GM12878 (cell line): ENCODE data around the gene STX1A. TPM values are rescaled to one million over a fixed set of nuclear protein-coding genes. Genes with fewer than 3 reads are reported as not detected.
A peak's percentile ranks its signal among the peaks of the same experiment; 100 is the strongest.

Experiments
- BCL11A ChIP-seq: IDR thresholded peaks from 2 replicates; pipeline ENCODE4 v1.6.1; 2011; ENCODE audit warnings: low read depth, low read length
- CEBPB ChIP-seq, 2 experiments: fragments of 150-350 bp in 1 of 2; IDR thresholded peaks; 2 replicates each; pipeline ENCODE4 v1.6.1; 2012 to 2014; ENCODE audit warnings: low read depth in 2 of 2, low read length in 2 of 2, borderline replicate concordance in 1 of 2, inconsistent platforms in 1 of 2
- CHD1 ChIP-seq: IDR thresholded peaks from 2 replicates; pipeline ENCODE4 v1.6.1; 2012; ENCODE audit warnings: low read depth, low read length, improper control_type of control experiment
- CREB1 ChIP-seq: IDR thresholded peaks from 2 replicates; pipeline ENCODE4 v1.6.1; 2012; ENCODE audit warnings: low read depth, mild to moderate bottlenecking, inconsistent platforms
- FOS ChIP-seq: IDR thresholded peaks from 3 replicates; pipeline ENCODE4 v1.6.1; 2011; ENCODE audit warnings: borderline replicate concordance; ENCODE audit not compliant: insufficient read length; ENCODE audit errors: extremely low read depth
- LARP7 ChIP-seq: fragments of 450-650 bp; IDR thresholded peaks from 2 replicates; pipeline ENCODE4 v1.6.1; 2017; ENCODE audit warnings: mild to moderate bottlenecking
- PAX5 ChIP-seq: IDR thresholded peaks from 2 replicates; pipeline ENCODE4 v1.6.1; 2011; ENCODE audit warnings: low read depth, low read length, borderline replicate concordance
- RAD51 ChIP-seq: fragments of 450-650 bp; IDR thresholded peaks from 2 replicates; pipeline ENCODE4 v1.6.1; 2016; ENCODE audit warnings: moderate library complexity, mild to moderate bottlenecking, inconsistent platforms
- RELA ChIP-seq: fragments of 450-650 bp; IDR thresholded peaks from 2 replicates; pipeline ENCODE4 v1.8.0; 2014; ENCODE audit warnings: borderline replicate concordance; ENCODE audit not compliant: partially characterized antibody
- RFX5 ChIP-seq: IDR thresholded peaks from 2 replicates; pipeline ENCODE4 v1.6.1; 2011; ENCODE audit warnings: low read depth, low read length, improper control_type of control experiment
- STAT1 ChIP-seq: fragments of 450-650 bp; conservative IDR thresholded peaks from 2 replicates; pipeline ENCODE4 v1.6.1; 2014; ENCODE audit warnings: antibody characterized with exemption, mild to moderate bottlenecking
- STAT3 ChIP-seq: IDR thresholded peaks from 2 replicates; pipeline ENCODE4 v1.6.1; 2011; ENCODE audit warnings: low read depth, low read length, improper control_type of control experiment
- ZNF217 ChIP-seq: fragments of 450-650 bp; IDR thresholded peaks from 2 replicates; pipeline ENCODE4 v1.6.1; 2017; ENCODE audit warnings: antibody characterized with exemption, mild to moderate bottlenecking
- ZSCAN29 ChIP-seq: fragments of 450-650 bp; IDR thresholded peaks from 2 replicates; pipeline ENCODE4 v1.6.1; 2017; ENCODE audit warnings: mild to moderate bottlenecking, moderate library complexity
- ZZZ3 ChIP-seq: IDR thresholded peaks from 2 replicates; pipeline ENCODE4 v1.6.1; 2011; ENCODE audit warnings: low read depth; ENCODE audit not compliant: control insufficient read depth, insufficient read length
- polyA plus RNA-seq, 11 experiments: library from polyadenylated mRNA; depleted of rRNA in 4 of 11; unstranded in 6 of 11; stranded (reverse) in 5 of 11; fragments of >200 nt; fragmentation: Nextera tagmentation in 4 of 11; fragmentation: Illumina TruSeq in 1 of 11; extraction: Ambion mirVana in 4 of 11; extraction: Trizol in 1 of 11; gene quantifications; 1 replicate in 1 of 11; 2 replicates in 10 of 11; pipeline versions ENCODE4 v1.2.1 to v1.2.3, GENCODE V29; 2011 to 2016; ENCODE audit warnings: inconsistent platforms in 2 of 11, missing spikeins in 2 of 11, low read depth in 1 of 11
- total RNA-seq, 4 experiments: library from RNA; depleted of rRNA in 3 of 4; stranded (reverse); fragments of >200 nt in 3 of 4; fragmentation: Illumina TruSeq in 1 of 4; extraction: Trizol in 1 of 4; gene quantifications; 2 replicates each; pipeline versions ENCODE4 v1.2.1 to v1.2.3, GENCODE V29; 2013 to 2021
- TF ChIP-seq, protein P1 (sequence below): fragments of 450-650 bp; formaldehyde crosslinking; IDR thresholded peaks from 2 replicates; pipeline ENCODE4 v1.4.0; 2022; ENCODE audit warnings: mild to moderate bottlenecking, moderate library complexity
- TF ChIP-seq, protein P2 (sequence below): fragments of 450-650 bp; IDR thresholded peaks from 2 replicates; pipeline ENCODE4 v1.6.1; 2014; ENCODE audit warnings: mild to moderate bottlenecking
- TF ChIP-seq, protein P3 (sequence below): IDR thresholded peaks from 2 replicates; pipeline ENCODE4 v1.6.1; 2012; ENCODE audit warnings: mild to moderate bottlenecking, low read depth, low read length
- TF ChIP-seq, protein P4 (sequence below): IDR thresholded peaks from 2 replicates; pipeline ENCODE4 v1.6.1; 2012; ENCODE audit warnings: low read depth, low read length, improper control_type of control experiment

STX1A gene
- total and polyA plus RNA-seq, 10 of the 15 experiments (the other 5 are each of a cell fraction or from before 2014, with no cell fraction given): 0.15 to 5.3 (median 2.5) TPM

DNA sequence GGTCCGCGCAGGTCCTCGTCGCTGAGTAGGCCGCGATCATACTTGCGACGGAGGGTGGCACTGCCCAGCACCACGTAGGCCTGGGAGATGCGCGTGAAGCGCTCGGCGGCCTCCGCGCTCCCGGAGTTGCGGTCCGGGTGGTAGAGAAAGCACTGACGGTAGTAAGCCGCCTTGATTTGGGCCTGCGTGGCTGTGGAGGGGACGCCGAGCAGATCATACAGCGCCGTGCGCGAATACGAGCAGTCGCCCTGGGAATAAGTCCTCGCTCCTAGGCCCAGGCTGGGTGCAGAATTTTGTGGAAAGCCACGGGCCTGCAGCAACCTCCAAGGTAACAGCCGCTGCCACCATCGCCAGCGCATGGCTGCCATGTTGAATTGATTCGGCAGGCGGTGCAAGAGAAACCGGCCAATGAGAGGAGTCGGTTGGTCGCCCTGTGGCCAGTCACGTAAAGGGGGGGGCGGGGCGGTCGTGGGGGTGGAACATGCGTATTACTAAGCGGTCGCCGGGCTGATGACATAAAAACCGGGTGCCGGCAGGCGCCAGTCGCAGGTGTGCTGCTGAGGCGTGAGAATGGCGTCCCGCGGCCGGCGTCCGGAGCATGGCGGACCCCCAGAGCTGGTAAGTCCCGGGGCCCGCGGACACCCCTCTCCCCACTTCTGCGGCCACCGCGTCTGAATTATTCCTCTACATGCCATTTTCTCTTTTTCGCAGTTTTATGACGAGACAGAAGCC, 36.2 kb downstream of the STX1A start, which contains the start of the genes BUD23 and DNAJC30 (continued):
- TF ChIP-seq, protein P1, sequence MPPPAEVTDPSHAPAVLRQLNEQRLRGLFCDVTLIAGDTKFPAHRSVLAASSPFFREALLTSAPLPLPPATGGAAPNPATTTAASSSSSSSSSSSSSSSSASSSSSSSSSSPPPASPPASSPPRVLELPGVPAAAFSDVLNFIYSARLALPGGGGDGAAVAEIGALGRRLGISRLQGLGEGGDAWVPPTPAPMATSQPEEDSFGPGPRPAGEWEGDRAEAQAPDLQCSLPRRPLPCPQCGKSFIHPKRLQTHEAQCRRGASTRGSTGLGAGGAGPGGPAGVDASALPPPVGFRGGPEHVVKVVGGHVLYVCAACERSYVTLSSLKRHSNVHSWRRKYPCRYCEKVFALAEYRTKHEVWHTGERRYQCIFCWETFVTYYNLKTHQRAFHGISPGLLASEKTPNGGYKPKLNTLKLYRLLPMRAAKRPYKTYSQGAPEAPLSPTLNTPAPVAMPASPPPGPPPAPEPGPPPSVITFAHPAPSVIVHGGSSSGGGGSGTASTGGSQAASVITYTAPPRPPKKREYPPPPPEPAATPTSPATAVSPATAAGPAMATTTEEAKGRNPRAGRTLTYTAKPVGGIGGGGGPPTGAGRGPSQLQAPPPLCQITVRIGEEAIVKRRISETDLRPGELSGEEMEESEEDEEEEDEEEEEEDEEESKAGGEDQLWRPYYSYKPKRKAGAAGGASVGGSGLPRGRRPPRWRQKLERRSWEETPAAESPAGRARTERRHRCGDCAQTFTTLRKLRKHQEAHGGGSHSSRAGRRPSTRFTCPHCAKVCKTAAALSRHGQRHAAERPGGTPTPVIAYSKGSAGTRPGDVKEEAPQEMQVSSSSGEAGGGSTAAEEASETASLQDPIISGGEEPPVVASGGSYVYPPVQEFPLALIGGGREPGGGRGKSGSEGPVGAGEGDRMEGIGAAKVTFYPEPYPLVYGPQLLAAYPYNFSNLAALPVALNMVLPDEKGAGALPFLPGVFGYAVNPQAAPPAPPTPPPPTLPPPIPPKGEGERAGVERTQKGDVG (CRISPR knock-in tag): no peak
- TF ChIP-seq, protein P2, sequence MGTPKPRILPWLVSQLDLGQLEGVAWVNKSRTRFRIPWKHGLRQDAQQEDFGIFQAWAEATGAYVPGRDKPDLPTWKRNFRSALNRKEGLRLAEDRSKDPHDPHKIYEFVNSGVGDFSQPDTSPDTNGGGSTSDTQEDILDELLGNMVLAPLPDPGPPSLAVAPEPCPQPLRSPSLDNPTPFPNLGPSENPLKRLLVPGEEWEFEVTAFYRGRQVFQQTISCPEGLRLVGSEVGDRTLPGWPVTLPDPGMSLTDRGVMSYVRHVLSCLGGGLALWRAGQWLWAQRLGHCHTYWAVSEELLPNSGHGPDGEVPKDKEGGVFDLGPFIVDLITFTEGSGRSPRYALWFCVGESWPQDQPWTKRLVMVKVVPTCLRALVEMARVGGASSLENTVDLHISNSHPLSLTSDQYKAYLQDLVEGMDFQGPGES: no peak
- TF ChIP-seq, protein P3, sequence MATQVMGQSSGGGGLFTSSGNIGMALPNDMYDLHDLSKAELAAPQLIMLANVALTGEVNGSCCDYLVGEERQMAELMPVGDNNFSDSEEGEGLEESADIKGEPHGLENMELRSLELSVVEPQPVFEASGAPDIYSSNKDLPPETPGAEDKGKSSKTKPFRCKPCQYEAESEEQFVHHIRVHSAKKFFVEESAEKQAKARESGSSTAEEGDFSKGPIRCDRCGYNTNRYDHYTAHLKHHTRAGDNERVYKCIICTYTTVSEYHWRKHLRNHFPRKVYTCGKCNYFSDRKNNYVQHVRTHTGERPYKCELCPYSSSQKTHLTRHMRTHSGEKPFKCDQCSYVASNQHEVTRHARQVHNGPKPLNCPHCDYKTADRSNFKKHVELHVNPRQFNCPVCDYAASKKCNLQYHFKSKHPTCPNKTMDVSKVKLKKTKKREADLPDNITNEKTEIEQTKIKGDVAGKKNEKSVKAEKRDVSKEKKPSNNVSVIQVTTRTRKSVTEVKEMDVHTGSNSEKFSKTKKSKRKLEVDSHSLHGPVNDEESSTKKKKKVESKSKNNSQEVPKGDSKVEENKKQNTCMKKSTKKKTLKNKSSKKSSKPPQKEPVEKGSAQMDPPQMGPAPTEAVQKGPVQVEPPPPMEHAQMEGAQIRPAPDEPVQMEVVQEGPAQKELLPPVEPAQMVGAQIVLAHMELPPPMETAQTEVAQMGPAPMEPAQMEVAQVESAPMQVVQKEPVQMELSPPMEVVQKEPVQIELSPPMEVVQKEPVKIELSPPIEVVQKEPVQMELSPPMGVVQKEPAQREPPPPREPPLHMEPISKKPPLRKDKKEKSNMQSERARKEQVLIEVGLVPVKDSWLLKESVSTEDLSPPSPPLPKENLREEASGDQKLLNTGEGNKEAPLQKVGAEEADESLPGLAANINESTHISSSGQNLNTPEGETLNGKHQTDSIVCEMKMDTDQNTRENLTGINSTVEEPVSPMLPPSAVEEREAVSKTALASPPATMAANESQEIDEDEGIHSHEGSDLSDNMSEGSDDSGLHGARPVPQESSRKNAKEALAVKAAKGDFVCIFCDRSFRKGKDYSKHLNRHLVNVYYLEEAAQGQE: no peak
- TF ChIP-seq ZNF217 (no peak), FOS (no peak), PAX5 (no peak), RFX5 (no peak), RELA (no peak), RAD51 (no peak), STAT3 (no peak), CEBPB (IDR thresholded peaks at IDR 0.05; ENCODE audit: borderline replicate concordance in 1 of 2, low read depth in 2 of 2, low read length in 2 of 2) (no peak), ZSCAN29 (no peak), CHD1 (no peak), CREB1 (peak; percentile 99), BCL11A (no peak), STAT1 (0 out of 2 replicates have a peak, but pooled peaks have one; percentile 39), LARP7 (peak; percentile 44; the same call in 1 of the 2 replicates), ZZZ3 (no peak)
- TF ChIP-seq, protein P4, sequence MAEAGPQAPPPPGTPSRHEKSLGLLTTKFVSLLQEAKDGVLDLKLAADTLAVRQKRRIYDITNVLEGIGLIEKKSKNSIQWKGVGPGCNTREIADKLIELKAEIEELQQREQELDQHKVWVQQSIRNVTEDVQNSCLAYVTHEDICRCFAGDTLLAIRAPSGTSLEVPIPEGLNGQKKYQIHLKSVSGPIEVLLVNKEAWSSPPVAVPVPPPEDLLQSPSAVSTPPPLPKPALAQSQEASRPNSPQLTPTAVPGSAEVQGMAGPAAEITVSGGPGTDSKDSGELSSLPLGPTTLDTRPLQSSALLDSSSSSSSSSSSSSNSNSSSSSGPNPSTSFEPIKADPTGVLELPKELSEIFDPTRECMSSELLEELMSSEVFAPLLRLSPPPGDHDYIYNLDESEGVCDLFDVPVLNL: no peak
